Breast epithelium (tissue), 4 donors: ENCODE data around the gene IFIH1. TPM values are rescaled to one million over a fixed set of nuclear protein-coding genes. Genes with fewer than 3 reads are reported as not detected.

Source experiments
- DNase-seq, 2 donors: peaks; one replicate each; pipeline ENCODE4 v3.0.0-alpha.2; 2019; ENCODE audit warnings: low spot score in 2 of 2
- H3K27ac ChIP-seq, 2 donors: fragments of 200-600 bp; sonication (generic) in 1 of 2; one replicate each; pipeline ENCODE4 v1.5.1; 2016 to 2019; ENCODE audit warnings: mild to moderate bottlenecking in 1 of 2
- H3K27me3 ChIP-seq, 2 donors: fragments of 200-600 bp; sonication (generic) in 1 of 2; one replicate each; pipeline versions ENCODE4 v1.5.1 to v1.6.0; 2017 to 2019; ENCODE audit warnings: control low read depth in 1 of 2, mild to moderate bottlenecking in 1 of 2
- H3K36me3 ChIP-seq: fragments of 200-600 bp; one replicate; pipeline ENCODE4 v1.5.1; 2019
- H3K4me1 ChIP-seq, 2 donors: fragments of 200-600 bp; sonication (generic); one replicate each; pipeline ENCODE4 v1.5.1; 2016 to 2019; ENCODE audit warnings: control low read depth in 1 of 2
- H3K4me3 ChIP-seq, 3 donors: fragments of 200-600 bp; sonication (generic); 1 replicate in 2 of 3; 2 replicates in 1 of 3; pipeline ENCODE4 v1.5.1; 2016 to 2019; ENCODE audit warnings: mild to moderate bottlenecking in 3 of 3, moderate library complexity in 2 of 3
- H3K9me3 ChIP-seq, 2 donors: fragments of 200-600 bp; sonication (generic) in 1 of 2; one replicate each; pipeline ENCODE4 v1.5.1; 2016 to 2019; ENCODE audit warnings: control low read depth in 1 of 2
- POLR2A ChIP-seq: fragments of 450-650 bp; IDR thresholded peaks from one replicate; pipeline ENCODE4 v1.6.1; 2016; ENCODE audit warnings: antibody characterized with exemption, mild to moderate bottlenecking, moderate library complexity
- POLR2AphosphoS5 ChIP-seq, 3 donors: sonication (generic); formaldehyde crosslinking; IDR thresholded peaks; one replicate each; pipeline ENCODE4 v1.6.1; 2017; ENCODE audit warnings: antibody characterized with exemption in 3 of 3
- intact Hi-C: fragments of 100-400 bp; cut with DNase I; formaldehyde crosslinking; loops from one replicate; pipeline ENCODE4 v1.15.1; 2023; ENCODE audit warnings: low total_unique reads
- total RNA-seq, 3 donors: library from RNA; depleted of rRNA; stranded (reverse); fragments of >200 nt; gene quantifications; one replicate each; pipeline ENCODE4 v1.1.0, GENCODE V29; 2016
- TF ChIP-seq, protein P1 (sequence below), 3 donors: fragments of 450-650 bp; IDR thresholded peaks; one replicate each; pipeline ENCODE4 v1.5.1; 2016 to 2017; ENCODE audit warnings: antibody characterized with exemption in 3 of 3, mild to moderate bottlenecking in 3 of 3, moderate library complexity in 3 of 3

The IFIH1 gene
- total RNA-seq, 3 donors from 2014 or later = 9.6 to 19.9 (median 13.1) TPM

DNA sequence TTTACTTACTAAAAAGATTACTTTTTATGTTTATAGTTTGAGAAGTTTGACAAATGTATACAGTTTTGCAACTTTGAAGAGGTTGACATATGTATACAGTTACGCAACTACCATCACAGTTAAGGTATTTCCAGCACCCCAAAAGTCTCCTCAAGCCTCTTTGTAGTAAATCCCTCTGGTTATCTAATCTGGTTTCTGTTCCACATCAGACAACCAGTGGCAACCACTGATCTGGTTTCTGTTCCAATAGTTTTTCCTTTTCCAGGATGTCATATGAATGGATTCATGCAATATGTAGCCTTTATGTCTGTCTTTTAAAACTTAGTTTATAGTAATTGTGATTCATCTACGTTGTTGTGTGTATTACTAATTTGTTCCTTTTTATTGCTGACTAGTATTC is 23.5 kb downstream of the IFIH1 start:
- TF ChIP-seq, protein P1, sequence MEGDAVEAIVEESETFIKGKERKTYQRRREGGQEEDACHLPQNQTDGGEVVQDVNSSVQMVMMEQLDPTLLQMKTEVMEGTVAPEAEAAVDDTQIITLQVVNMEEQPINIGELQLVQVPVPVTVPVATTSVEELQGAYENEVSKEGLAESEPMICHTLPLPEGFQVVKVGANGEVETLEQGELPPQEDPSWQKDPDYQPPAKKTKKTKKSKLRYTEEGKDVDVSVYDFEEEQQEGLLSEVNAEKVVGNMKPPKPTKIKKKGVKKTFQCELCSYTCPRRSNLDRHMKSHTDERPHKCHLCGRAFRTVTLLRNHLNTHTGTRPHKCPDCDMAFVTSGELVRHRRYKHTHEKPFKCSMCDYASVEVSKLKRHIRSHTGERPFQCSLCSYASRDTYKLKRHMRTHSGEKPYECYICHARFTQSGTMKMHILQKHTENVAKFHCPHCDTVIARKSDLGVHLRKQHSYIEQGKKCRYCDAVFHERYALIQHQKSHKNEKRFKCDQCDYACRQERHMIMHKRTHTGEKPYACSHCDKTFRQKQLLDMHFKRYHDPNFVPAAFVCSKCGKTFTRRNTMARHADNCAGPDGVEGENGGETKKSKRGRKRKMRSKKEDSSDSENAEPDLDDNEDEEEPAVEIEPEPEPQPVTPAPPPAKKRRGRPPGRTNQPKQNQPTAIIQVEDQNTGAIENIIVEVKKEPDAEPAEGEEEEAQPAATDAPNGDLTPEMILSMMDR (IDR thresholded peaks at IDR 0.05) = no peak
- TF ChIP-seq POLR2A = no peak
- no peak for TF ChIP-seq POLR2AphosphoS5 (IDR thresholded peaks at IDR 0.05)
- Histone ChIP-seq H3K4me3 (no peak overlapping the region), H3K27ac (no peak overlapping the region), H3K9me3 (no peaks in the 10 kb centered on the region), H3K4me1 (no peaks in the 10 kb centered on the region), H3K27me3 (no peaks in the 10 kb centered on the region), H3K36me3 (peaks cover 6% of the 10 kb centered on the region)
- intact Hi-C loops = no loop called here
- DNase-seq = no peak

DNA sequence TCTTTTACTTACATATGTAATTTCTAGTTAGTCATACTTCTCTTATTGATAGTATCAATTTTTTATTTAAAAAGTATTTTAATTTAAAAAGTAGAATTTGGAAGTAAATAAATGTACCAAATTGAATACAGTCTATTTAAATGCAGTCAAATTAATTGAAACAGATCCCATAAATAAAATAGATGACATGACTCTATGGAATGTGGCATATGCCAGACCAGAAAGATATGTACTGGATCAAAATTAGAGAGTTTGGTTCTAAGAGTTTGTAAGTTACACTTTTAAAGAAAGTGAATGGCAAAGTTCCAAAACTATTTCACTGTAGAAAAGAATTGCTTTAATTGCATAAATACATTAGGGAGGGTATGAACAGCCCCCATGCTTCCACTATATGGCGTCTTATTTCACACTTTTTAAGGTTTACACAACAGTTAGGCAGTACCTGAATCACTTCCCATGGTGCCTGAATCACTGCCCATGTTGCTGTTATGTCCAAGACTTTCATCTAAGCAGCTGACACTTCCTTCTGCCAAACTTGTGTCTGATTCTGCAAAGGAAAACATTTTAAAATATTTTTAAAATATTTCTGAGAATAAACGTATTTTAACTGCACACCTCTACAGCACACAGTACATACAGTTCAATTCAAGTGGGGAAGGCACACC is 25.2 kb downstream of the IFIH1 start:
- Histone ChIP-seq H3K36me3 (peaks cover 6% of the 10 kb centered on the region), H3K4me1 (no peaks in the 10 kb centered on the region), H3K27me3 (no peaks in the 10 kb centered on the region), H3K27ac (no peak overlapping the region), H3K4me3 (no peak overlapping the region), H3K9me3 (no peaks in the 10 kb centered on the region)
- DNase-seq = no peak
- TF ChIP-seq POLR2AphosphoS5 (IDR thresholded peaks at IDR 0.05) (no peak), POLR2A (no peak)
- TF ChIP-seq, protein P1 (IDR thresholded peaks at IDR 0.05) = no peak
- intact Hi-C loops = no loop called here

DNA sequence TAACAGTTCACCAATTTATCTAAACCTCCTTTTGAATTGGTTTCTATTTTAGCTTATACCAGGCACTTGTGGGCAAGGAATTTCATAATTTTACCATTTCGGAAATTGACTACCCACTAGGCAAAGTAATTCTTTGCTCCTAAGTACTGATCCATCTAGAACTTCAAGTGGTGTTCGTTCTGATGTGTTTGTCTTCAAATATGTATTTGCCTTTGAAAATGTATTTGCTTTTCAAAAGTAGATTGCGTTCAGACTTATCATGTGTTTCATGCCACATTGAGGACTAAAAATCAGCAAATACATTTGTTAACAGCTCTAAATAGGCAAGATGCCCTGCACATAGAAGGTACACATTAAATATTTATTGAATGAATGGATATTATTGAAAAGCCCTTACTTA is 26.7 kb downstream of the IFIH1 start:
- no peaks in the 10 kb centered on the region for H3K27me3 ChIP-seq
- H3K4me3 ChIP-seq = no peak overlapping the region
- DNase-seq = no peak
- H3K36me3 ChIP-seq = peaks cover 6% of the 10 kb centered on the region
- H3K4me1 ChIP-seq = no peaks in the 10 kb centered on the region
- H3K27ac ChIP-seq = no peak overlapping the region
- TF ChIP-seq POLR2AphosphoS5 (IDR thresholded peaks at IDR 0.05) = no peak
- TF ChIP-seq POLR2A = no peak
- TF ChIP-seq, protein P1 (IDR thresholded peaks at IDR 0.05) = no peak
- intact Hi-C loops = no loop called here
- H3K9me3 ChIP-seq = no peaks in the 10 kb centered on the region

DNA sequence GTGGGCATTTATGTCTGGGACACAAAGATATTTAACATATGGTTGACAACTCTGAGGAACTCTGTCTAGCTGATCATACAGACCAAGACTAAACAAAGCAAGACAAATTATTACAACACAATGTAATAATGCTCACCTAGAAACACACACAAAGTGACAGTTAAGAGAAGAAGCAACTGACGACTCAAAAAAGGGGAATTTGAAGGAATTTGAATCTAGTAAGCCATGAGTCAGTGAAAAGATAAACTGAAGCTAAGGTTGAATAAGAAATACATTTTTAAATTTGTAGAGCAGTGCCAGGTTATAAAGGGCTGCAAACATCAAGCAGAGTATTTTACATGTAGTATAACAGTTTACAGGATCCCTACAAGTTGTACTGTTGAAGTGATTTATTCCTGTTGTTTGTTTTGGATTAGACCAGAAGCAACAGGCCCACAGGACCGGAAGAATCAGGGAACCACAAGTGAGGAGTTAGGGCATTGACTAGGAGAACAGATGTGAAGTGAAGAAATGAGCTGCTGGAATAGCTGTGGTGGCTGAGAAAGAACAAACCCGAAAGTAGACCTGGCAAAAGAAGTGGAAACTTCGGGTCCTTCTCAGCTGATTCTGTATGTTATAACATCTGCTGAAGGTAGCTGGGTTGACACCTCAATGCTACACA is 35.6 kb downstream of the IFIH1 start:
- no peaks in the 10 kb centered on the region for H3K4me1 ChIP-seq
- no peaks in the 10 kb centered on the region for H3K9me3 ChIP-seq
- H3K36me3 ChIP-seq = peaks cover 3% of the 10 kb centered on the region
- H3K4me3 ChIP-seq = no peak overlapping the region
- no peak for DNase-seq
- H3K27me3 ChIP-seq = no peaks in the 10 kb centered on the region
- no peak overlapping the region for H3K27ac ChIP-seq
- intact Hi-C loops = no loop called here
- TF ChIP-seq, protein P1 (IDR thresholded peaks at IDR 0.05) = no peak
- no peak for TF ChIP-seq POLR2A
- TF ChIP-seq POLR2AphosphoS5 (IDR thresholded peaks at IDR 0.05) = no peak

DNA sequence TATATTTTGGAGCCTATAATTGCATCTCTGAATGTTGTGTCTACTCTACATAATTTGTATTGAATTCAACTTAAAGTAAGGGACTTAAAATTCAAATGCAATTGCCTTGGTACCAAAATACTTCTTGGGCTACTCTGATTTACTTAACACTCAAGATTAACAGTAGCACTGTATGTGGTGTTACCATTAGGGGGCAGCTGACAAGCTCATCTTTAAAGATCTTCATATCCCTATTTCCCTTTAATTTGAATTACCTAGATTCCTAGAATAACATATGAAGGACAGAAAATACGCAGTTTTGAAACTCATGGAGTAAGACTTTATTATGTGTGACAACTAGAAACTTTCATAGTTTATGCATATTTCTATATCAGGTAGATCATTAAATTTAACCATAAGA is 37.8 kb downstream of the IFIH1 start:
- H3K27ac ChIP-seq = no peak overlapping the region
- intact Hi-C loops = no loop called here
- no peaks in the 10 kb centered on the region for H3K4me1 ChIP-seq
- DNase-seq = no peak
- H3K36me3 ChIP-seq = peaks cover 3% of the 10 kb centered on the region
- no peak overlapping the region for H3K4me3 ChIP-seq
- TF ChIP-seq POLR2AphosphoS5 (IDR thresholded peaks at IDR 0.05) (no peak), POLR2A (no peak)
- TF ChIP-seq, protein P1 (IDR thresholded peaks at IDR 0.05) = no peak
- no peaks in the 10 kb centered on the region for H3K9me3 ChIP-seq
- no peaks in the 10 kb centered on the region for H3K27me3 ChIP-seq
